AG09309 (cell line): Measurements from ENCODE around the gene GJC1.
"Not testable (repeated sequence)": the region's sequence is repeated elsewhere in the genome, so short reads cannot be mapped to it uniquely, and the experiment has no call there.

Source experiments
- DNase-seq: peaks from one replicate; pipeline ENCODE4 v3.0.0-alpha.2; 2010; ENCODE audit warnings: low read depth
- H3K4me3 ChIP-seq: 2 replicates; pipeline ENCODE4 v1.5.1; 2011; ENCODE audit warnings: mild to moderate bottlenecking, low read depth, low read length, moderate library complexity; ENCODE audit not compliant: control insufficient read depth
- TF ChIP-seq, protein P1 (sequence below): IDR thresholded peaks from 2 replicates; pipeline ENCODE4 v1.5.1; 2011; ENCODE audit warnings: mild to moderate bottlenecking, low read depth, low read length, inconsistent platforms; ENCODE audit not compliant: insufficient read depth, control insufficient read depth; ENCODE audit errors: missing control alignments

Gene GJC1

DNA sequence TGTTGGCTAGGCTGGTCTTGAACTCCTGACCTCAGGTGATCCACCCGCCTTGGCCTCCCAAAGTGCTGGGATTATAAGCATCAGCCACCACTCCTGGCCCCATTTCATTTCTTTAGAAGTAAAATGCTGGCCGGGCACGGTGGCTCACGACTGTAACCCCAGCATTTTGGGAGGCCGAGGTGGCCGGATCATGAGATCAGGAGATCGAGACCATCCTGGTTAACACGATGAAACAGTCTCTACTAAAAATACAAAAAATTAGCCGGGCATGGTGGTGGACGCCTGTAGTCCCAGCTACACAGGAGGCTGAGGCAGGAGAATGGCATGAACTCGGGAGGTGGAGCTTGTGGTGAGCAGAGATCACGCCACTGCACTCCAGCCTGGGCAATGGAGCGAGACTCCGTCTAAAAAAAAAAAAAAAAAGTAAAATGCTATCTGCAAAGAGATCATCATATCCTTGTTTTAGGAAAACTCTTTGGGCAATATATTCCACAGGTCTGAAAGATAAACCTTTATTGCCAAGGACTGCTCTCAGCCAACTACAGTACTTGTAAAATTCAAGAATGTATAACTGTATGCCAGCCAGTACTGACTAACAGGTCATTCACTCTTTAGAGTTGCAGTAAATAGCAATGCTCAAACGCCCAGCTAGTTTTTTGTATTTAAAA is 3.8 kb downstream of the GJC1 start:
- TF ChIP-seq, protein P1, sequence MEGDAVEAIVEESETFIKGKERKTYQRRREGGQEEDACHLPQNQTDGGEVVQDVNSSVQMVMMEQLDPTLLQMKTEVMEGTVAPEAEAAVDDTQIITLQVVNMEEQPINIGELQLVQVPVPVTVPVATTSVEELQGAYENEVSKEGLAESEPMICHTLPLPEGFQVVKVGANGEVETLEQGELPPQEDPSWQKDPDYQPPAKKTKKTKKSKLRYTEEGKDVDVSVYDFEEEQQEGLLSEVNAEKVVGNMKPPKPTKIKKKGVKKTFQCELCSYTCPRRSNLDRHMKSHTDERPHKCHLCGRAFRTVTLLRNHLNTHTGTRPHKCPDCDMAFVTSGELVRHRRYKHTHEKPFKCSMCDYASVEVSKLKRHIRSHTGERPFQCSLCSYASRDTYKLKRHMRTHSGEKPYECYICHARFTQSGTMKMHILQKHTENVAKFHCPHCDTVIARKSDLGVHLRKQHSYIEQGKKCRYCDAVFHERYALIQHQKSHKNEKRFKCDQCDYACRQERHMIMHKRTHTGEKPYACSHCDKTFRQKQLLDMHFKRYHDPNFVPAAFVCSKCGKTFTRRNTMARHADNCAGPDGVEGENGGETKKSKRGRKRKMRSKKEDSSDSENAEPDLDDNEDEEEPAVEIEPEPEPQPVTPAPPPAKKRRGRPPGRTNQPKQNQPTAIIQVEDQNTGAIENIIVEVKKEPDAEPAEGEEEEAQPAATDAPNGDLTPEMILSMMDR = no peak
- DNase-seq = peak; percentile 42
- no peak overlapping the region for H3K4me3 ChIP-seq

DNA sequence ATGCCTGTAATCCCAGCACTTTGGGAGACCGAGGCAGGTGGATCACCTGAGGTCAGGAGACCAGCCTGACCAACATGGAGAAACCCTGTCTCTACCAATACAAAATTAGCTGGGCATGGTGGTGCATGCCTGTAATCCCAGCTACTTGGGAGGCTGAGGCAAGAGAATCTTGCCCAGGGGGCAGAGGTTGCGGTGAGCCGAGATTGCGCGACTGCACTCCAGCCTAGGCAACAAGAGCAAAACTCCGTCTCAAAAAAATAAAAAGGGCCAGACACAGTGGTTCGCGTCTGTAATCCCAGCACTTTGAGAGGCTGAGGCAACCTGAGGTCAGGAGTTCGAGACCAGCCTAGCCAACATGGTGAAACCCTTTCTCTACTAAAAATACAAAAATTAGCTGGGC is 4.9 kb downstream of the GJC1 start:
- H3K4me3 ChIP-seq, DNase-seq: not testable (repeated sequence)

GRCh38 chr17:44820631-44821212 is 9.4 kb downstream of the GJC1 start:
- peak; percentile 62 for DNase-seq
- H3K4me3 ChIP-seq = no peak overlapping the region
- TF ChIP-seq, protein P1 = no peak

DNA sequence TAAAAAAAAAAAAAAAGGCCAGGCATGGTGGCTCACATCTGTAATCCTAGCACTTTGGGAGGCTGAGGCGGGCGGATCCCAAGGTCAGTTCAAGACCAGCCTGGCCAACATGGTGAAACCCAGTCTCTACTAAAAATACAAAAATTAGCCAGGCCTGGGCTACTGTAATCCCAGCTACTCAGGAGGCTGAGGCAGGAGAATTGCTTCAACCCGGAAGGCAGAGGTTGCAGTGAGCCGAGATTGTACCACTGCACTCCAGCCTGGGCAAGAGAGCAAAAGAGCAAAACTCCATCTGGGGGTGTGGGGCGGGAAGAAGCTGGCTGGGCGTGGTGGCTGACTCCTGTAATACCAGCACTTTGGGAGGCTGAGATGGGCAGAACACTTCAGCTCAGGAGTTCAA is 11.6 kb downstream of the GJC1 start:
- not testable (repeated sequence) for H3K4me3 ChIP-seq

GRCh38 chr17:44812263-44812662 is 17.8 kb downstream of the GJC1 start:
- DNase-seq = no peak
- TF ChIP-seq, protein P1 = no peak
- H3K4me3 ChIP-seq = no peak overlapping the region

More for the DNA sequence above, 11.6 kb downstream of the GJC1 start:
- not testable (repeated sequence) for DNase-seq

GRCh38 chr17:44808656-44809388 is 21.3 kb downstream of the GJC1 start:
- not testable (repeated sequence) for H3K4me3 ChIP-seq, DNase-seq

GRCh38 chr17:44808156-44808555 is 21.9 kb downstream of the GJC1 start:
- no peak for DNase-seq
- TF ChIP-seq, protein P1 = no peak
- H3K4me3 ChIP-seq = no peak overlapping the region

- TF ChIP-seq, protein P1 = no peak
- no peak for DNase-seq
- no peak overlapping the region for H3K4me3 ChIP-seq
Observed at GRCh38 chr17:44807817-44808155, 22.3 kb downstream of the GJC1 start.
